HS-27A (cell line): ENCODE measurements around the gene LTBR.

Experiments used
- DNase-seq: peaks from one replicate; pipeline ENCODE4 v3.0.0-alpha.2; 2012; ENCODE audit warnings: low read depth, missing footprints

Gene LTBR

GRCh38 chr12:6368906-6369525 lies 14.9 kb upstream of the LTBR start:
- DNase-seq, result no peak

GRCh38 chr12:6369916-6370575 lies 13.9 kb upstream of the LTBR start:
- DNase-seq, result no peak

- DNase-seq, result no peak
These were observed 13.4 kb upstream of the LTBR start for GRCh38 chr12:6370576-6370935.

- DNase-seq, result no peak
These were observed 12.8 kb upstream of the LTBR start for GRCh38 chr12:6370994-6371754.

- DNase-seq, result peak; percentile 84
These were observed 11.5 kb upstream of the LTBR start for GRCh38 chr12:6372403-6373003.

- no peak for DNase-seq
These were observed 10.8 kb upstream of the LTBR start for GRCh38 chr12:6373022-6373787.

GRCh38 chr12:6374028-6374785 lies 9.8 kb upstream of the LTBR start:
- DNase-seq, result no peak

GRCh38 chr12:6374786-6375160 lies 9.2 kb upstream of the LTBR start:
- no peak for DNase-seq

- no peak for DNase-seq
These were observed 8.5 kb upstream of the LTBR start, which contains the start of gene SCNN1A for GRCh38 chr12:6375269-6376078. Gene SCNN1A, minus strand, starts transcription at chr12:6375563. Its CDS starts 780 bp downstream, at chr12:6374783.

GRCh38 chr12:6376079-6376869 lies 7.7 kb upstream of the LTBR start:
- DNase-seq, result no peak

GRCh38 chr12:6376870-6377666 lies 6.9 kb upstream of the LTBR start:
- DNase-seq, result no peak

GRCh38 chr12:6377667-6377994 lies 6.3 kb upstream of the LTBR start:
- DNase-seq, result no peak

GRCh38 chr12:6378709-6379472 lies 5.1 kb upstream of the LTBR start:
- DNase-seq, result no peak

- DNase-seq, result no peak
These were observed 3.5 kb upstream of the LTBR start for GRCh38 chr12:6380141-6381121.

- DNase-seq, result no peak
These were observed 1.6 kb upstream of the LTBR start for GRCh38 chr12:6382371-6382770.

- DNase-seq, result no peak
These were observed 980 bp upstream of the LTBR start for GRCh38 chr12:6382982-6383381.
